Effector CD4-positive, alpha-beta T cell (primary cell): ENCODE measurements around the gene SYNJ2BP.

Experiments
- DNase-seq: peaks from one replicate; pipeline ENCODE4 v3.0.0-alpha.2; 2020

Gene SYNJ2BP

DNA sequence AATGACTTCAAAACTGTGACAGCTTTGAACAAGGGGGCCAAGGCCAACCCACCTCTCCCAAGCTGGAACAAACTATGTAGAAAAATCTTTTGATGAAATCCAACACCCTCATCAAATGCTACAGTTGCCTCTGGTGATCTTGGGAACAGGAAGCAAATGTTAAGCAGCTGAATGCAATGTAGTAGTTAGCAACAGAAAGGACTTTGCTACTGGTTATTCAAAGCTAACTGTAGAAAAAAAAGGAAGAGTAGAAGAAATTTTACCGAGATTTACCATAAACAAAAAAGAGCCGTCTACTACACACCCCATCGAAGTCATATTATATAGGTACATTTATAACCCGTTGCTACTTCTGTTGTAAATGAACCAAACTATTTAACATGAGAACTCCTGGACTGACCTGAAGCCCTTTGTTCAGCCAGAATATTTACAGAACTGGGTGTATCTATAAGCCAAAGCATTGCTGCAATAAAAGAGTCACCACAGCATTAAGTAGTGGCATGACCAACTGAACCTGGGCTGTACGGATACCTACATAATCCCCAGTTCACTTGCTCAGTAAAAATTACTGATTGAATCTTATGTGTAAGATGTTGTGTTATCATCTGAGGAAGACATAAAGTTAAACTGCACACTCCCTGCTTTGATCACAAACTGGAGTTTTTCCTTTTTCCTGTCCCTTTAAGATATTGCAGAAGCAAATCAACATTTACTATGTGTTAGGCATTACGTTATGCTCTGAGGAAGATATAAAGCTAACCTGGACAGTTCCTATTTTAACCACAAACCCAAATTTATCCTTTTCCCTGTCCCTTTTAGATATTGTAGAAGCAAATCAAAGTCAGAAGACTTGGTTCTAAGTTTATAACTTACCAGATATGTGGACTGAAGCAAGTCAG lies 25.1 kb downstream of the SYNJ2BP start:
- no peak for DNase-seq

DNA sequence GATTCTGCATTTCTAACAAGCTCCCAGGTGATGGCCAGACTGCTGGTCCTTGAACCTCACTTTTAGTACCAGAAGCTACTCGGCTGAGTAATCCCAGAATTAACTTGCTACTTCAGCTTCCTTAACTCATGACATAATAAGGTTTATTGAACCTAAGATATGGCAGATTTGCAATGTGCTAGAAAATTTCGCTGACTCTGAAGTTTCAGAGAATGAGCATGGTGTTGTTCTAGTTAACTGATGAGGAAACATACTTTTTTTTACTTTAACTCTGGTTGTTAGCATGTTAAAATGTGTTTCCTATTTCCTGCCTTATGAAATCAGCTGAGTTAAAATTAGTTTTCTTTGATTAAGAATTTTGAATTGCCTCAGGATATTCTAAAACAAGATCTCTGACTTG lies 34.4 kb downstream of the SYNJ2BP start:
- DNase-seq: no peak

DNA sequence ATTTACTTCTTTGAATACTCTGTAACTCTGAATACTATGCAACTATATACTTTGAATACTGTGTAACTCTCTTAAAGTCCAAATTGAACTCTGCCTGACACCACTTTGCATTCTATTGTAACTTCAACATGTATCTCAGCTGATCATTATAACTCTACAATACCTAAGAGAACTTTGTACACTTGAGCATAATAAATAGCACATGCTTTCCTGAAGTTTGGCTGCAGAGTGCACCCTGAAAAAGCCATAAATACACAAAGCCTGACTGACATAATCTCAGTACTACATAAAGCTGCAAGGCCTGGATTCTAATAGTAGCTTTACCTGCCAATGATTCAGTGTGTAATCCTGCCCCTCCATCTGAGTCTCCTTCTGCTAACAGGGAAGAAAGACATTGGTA lies 36.1 kb downstream of the SYNJ2BP start:
- DNase-seq: no peak

DNA sequence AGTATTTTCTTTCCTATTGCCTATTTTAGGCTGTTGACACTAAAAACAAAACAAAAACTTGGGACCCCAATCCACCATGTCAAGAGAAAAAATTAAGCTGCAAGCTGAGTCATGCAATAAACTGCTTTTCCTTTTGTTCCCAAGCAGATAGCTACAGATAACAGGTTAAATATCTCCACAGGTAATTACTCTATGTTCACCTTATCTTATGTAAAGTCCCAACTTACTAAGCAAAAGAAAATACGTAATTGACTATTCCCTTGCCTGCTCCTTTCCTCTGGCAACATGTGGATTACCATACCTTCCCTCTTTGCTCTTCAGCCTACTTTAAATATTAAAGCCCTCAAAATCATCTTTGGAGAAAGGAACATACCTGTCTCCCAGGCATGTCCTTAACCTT lies 38.2 kb downstream of the SYNJ2BP start:
- no peak for DNase-seq
